ENCODE results near the gene GGCX. TPM values are rescaled to one million over a fixed set of nuclear protein-coding genes. Genes with fewer than 3 reads are reported as not detected.

Gene GGCX
- total and polyA plus RNA-seq, 9 of the 15 experiments (the other 6 are each of a cell fraction or from before 2014, with no cell fraction given), result 14.4 to 47.1 (median 28.1) TPM

- no peaks in the 10 kb centered on the region for H3K27me3 ChIP-seq (ENCODE audit: control insufficient read depth in 2 of 2, insufficient read depth in 2 of 2, low read length in 2 of 2)
- H2AFZ ChIP-seq (ENCODE audit: low read depth, low read length), result peak overlapping the region; percentile 95
- H3K4me3 ChIP-seq, result no peak overlapping the region
- no peaks in the 10 kb centered on the region for H3K9me3 ChIP-seq (replicated peaks; ENCODE audit: control insufficient read depth, insufficient read depth, low read depth, low read length)
- BruUV-seq (replicated peaks), result no TSS peak
- H3K36me3 ChIP-seq (ENCODE audit: control insufficient read depth, insufficient read depth, low read length), result no peaks in the 10 kb centered on the region
- peaks cover 26 to 27% of the 10 kb centered on the region in 2 experiments for H3K4me1 ChIP-seq (replicated peaks in 1 of 2; ENCODE audit: control insufficient read depth in 2 of 2, insufficient read depth in 2 of 2, low read length in 2 of 2)
- FAIRE-seq (peak; percentile 35), DNase-seq (ENCODE audit: extremely low read depth in 1 of 4, low spot score in 3 of 4) (peak in 1 of 4 experiments; percentile 7), ATAC-seq (peak; percentile 14; the same call in 1 of the 3 replicates)
- CTCF ChIA-PET (ENCODE audit: low intra/inter-chr PET ratio), result no interaction called here
- in situ Hi-C loops (cut with MboI) (no loop called here), intact Hi-C loops (cut with micrococcal nuclease) (no loop called here)
- 31% methylated on average over 8 of the region's 8 CpGs for WGBS (ENCODE audit: insufficient coverage, low coverage, missing lambda C conversion rate)
- H3K4me2 ChIP-seq (ENCODE audit: insufficient read depth, low read length), result peak overlapping the region; percentile 30; the same call in 1 of the 2 replicates
- H3K9ac ChIP-seq (ENCODE audit: insufficient read depth in 1 of 2, low read depth in 2 of 2, low read length in 2 of 2), result peak overlapping the region; percentile 16 to 80; a peak in 1 of 4 replicates
- no peaks in the 10 kb centered on the region for H4K20me1 ChIP-seq (replicated peaks; ENCODE audit: control insufficient read depth, insufficient read depth, low read length)
- no peaks in the 10 kb centered on the region for H3K79me2 ChIP-seq (ENCODE audit: control insufficient read depth, insufficient read depth, low read length)
- no peaks in the 10 kb centered on the region for H3K9me1 ChIP-seq (ENCODE audit: control insufficient read depth, insufficient read depth, low read length)
- POLR2A ChIA-PET, result interaction anchor here (0.7 to 4.2 kb wide), 13 partner anchors 8 to 89 kb away, joined by 3 to 96 read pairs (median 4); partner anchors contain the start of genes C2orf68 and MAT2A
- H3K27ac ChIP-seq (ENCODE audit: extremely low read depth, low read depth, low read length), result no peak overlapping the region; the same call in 2 of the 3 replicates
- TF ChIP-seq STAG1 (CRISPR knock-in tag; IDR thresholded peaks at IDR 0.05; ENCODE audit: borderline replicate concordance), result no peak
- TF ChIP-seq HCFC1 (IDR thresholded peaks at IDR 0.05; ENCODE audit: low read depth, low read length), result no peak
- TF ChIP-seq NONO (IDR thresholded peaks at IDR 0.05; ENCODE audit: low read depth in 2 of 2, low read length in 1 of 2), result no peak
- no peak for TF ChIP-seq FOSL1 (tag; conservative IDR thresholded peaks at IDR 0.05)
- TF ChIP-seq ZNF23 (CRISPR knock-in tag; IDR thresholded peaks at IDR 0.05), result no peak
- TF ChIP-seq EHMT2 (IDR thresholded peaks at IDR 0.05), result no peak
- no peak for TF ChIP-seq CEBPG (CRISPR knock-in tag; IDR thresholded peaks at IDR 0.05)
- no peak for TF ChIP-seq CEBPG (tag; conservative IDR thresholded peaks at IDR 0.05 in 1 of 2, IDR thresholded peaks at IDR 0.05 in 1 of 2)
- TF ChIP-seq RCOR1 (IDR thresholded peaks at IDR 0.05; ENCODE audit: borderline replicate concordance in 1 of 2, low read depth in 2 of 2, low read length in 2 of 2), result peak in 1 of 2 experiments; percentile 47; a peak in 1 of 4 replicates
- TF ChIP-seq SMARCA5 (IDR thresholded peaks at IDR 0.05), result peak; percentile 92
- peak; percentile 60 for TF ChIP-seq C11orf30 (IDR thresholded peaks at IDR 0.05; ENCODE audit: low read depth)
- peak; percentile 39; the same call in 1 of the 2 replicates for TF ChIP-seq MAFK (IDR thresholded peaks at IDR 0.05; ENCODE audit: low read length)
- TF ChIP-seq, protein P1, sequence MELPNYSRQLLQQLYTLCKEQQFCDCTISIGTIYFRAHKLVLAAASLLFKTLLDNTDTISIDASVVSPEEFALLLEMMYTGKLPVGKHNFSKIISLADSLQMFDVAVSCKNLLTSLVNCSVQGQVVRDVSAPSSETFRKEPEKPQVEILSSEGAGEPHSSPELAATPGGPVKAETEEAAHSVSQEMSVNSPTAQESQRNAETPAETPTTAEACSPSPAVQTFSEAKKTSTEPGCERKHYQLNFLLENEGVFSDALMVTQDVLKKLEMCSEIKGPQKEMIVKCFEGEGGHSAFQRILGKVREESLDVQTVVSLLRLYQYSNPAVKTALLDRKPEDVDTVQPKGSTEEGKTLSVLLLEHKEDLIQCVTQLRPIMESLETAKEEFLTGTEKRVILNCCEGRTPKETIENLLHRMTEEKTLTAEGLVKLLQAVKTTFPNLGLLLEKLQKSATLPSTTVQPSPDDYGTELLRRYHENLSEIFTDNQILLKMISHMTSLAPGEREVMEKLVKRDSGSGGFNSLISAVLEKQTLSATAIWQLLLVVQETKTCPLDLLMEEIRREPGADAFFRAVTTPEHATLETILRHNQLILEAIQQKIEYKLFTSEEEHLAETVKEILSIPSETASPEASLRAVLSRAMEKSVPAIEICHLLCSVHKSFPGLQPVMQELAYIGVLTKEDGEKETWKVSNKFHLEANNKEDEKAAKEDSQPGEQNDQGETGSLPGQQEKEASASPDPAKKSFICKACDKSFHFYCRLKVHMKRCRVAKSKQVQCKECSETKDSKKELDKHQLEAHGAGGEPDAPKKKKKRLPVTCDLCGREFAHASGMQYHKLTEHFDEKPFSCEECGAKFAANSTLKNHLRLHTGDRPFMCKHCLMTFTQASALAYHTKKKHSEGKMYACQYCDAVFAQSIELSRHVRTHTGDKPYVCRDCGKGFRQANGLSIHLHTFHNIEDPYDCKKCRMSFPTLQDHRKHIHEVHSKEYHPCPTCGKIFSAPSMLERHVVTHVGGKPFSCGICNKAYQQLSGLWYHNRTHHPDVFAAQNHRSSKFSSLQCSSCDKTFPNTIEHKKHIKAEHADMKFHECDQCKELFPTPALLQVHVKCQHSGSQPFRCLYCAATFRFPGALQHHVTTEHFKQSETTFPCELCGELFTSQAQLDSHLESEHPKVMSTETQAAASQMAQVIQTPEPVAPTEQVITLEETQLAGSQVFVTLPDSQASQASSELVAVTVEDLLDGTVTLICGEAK (IDR thresholded peaks at IDR 0.05), result peak; percentile 16; the same call in 1 of the 2 replicates
- TF ChIP-seq, protein P1 (CRISPR knock-in tag; IDR thresholded peaks at IDR 0.05), result no peak
These were observed 38.0 kb downstream of the GGCX start for GRCh38 chr2:85523062-85523902.

All from K562 (cell line).